ENCODE results near the gene RER1.

Gene RER1

DNA sequence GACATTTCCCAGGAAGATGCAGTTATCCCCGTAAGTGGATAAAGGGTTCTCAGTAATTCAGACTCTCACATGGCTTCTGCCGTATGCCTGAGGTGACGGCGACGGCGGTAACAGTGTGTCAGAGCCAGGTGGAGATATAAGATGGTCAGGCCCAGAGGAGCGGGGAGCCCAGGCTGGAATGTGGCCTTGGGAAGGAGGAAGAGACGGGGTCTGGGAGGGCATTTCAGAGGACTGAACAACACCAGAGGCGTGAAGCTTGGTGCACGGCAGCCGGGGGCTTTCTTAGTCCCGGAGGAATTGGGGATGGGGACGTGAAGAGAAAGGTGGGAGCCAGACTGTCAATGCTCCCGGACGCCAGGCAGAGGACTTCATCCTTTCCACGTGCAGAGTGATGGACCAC, 1.0 kb downstream of the RER1 start:
- no peak for FAIRE-seq

DNA sequence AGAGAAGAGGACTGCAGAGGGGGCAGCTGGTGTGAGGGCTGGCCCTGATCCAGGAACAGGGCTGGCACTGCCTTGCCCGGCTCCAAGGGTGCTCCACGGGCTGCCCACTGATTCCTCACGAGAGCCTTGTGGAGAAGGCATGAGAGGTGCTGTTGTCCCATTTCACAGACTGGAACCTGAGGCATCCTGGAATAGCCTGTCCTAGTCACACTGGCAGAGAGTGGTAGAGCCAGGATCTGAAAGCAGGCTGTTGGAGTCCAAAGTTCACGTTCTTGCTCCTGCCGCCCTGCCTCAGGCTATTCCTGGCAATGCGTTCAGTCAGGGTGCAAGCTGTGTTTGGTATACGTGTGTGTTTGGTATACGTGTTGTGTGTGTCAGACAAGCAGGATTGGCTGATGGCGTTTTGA, 1.8 kb downstream of the RER1 start:
- FAIRE-seq = no peak

DNA sequence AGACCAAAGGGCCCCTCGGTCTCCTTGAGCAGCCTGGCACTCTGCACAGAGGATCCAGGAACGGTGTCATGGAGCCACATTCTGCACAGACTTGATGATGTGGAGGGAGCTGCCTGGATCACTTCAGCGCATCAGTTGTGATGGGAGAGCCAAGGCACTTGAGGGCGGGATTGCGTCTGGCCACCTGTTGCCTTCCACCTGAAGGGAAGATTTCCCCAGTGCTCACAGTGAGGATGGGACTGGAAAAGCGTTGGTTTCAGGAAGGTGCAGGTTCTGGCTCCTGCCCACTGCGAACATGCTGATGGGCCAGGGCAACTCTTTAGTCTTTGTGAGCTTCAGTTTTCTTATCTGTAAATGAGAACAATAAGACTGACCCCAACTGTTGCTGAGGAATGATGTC, 2.6 kb downstream of the RER1 start:
- no peak for FAIRE-seq

DNA sequence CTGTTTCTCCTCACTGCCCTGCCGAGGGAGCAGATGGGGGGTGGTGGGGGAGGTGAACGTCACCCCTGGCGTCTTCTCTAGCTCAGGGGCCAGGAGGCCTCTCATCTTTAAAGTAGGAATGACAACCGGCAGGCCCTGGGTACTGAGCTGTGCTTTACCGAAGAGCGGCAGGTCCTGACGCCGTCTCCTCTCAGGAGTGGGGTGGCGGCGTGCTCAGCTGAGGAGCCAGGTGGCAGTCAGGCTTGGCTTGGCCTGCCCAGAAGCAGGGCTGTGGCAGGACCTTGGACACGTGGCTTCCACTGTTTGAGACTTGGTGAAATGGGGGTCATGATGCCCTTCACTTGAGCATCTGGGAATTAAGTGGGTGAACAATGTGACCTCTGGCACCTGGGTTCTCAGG, 3.1 kb downstream of the RER1 start:
- no peak for FAIRE-seq

DNA sequence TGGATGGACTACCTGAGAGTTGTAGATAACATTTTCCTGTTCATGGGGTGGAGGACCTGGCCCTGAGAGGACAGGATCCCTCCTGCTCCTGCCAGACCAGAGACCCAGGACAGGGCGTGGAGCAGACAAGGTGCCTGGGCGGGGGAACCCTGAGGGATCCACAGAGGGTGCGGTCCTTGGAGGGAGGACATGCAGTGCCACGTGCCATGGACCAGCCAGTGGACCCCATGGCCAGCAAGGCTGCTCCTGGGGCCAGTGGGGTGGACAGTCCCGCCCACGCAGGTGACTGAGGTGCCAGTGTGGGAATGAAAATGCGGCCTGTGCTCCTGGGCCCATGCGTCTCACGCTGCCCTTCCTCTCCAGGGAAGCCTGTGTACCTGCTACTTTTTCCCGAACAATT, 3.6 kb downstream of the RER1 start:
- no peak for FAIRE-seq

DNA sequence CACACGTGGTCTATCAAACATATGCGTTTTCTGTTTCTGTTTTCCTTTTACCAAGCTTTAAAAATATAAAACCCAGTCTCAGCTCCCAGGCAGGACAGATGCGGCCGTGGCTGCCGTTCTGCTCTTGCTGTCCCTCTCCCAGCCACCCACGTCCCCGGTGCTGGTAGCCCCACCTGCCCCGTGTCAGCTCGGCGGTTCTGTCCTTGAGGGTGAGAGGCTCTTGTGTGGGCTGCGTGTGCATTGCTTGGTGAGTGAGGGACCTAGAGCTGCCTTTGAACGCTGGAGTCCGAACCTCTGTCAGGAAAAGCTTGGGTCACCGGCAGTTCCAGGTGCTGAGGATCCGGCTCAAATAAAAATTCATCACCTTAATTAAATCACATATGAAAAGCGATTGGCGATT, 4.4 kb downstream of the RER1 start:
- no peak for FAIRE-seq

DNA sequence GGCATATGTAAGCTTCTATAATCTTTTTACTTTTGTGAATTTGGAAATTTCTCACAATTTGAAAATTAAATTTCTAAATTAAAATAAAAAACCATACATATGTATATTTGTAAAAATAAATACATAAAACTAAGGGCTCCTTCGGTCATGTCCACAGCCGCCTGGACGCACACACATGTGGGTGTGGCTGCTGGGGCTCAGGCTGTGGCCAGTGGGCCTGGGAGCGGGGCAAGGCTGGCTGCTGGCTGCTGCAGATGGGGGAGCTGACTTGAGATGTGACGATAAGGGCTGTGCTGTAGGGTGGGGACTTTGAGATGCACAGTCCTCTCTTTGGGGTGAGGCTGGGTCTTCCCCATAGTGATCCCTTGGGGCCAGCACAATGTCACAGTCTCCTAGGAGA, 4.8 kb downstream of the RER1 start:
- FAIRE-seq = no peak

DNA sequence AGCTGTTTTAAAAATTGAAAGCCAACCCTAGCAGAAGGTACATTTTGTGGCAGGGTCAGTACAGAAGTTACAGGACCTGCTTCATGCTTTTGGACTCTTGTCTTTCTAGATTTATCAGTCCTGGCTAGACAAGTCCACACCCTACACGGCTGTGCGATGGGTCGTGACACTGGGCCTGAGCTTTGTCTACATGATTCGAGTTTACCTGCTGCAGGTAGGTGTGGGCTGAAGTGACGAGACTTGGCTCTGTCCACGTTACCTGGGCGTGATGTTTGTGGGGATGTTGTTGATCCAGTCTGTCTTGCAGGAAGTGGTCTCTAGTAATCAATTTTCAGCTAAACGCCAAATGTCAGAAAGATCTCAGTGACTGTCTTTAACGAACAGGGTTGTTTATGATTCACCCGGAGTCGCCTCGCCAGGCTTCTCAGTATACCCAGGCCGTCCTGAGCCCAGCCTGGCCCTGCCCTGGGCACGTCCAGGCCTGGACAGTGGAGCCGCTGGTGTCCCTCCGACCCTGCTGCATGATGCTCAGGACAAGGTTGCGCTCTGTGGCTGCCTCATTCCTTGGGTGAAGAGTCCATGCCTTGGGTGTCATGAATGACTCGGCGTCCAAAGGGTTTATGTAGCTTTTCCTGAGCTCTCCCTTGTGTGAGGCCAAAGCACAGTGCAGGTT, 5.5 kb downstream of the RER1 start:
- no peak for FAIRE-seq

DNA sequence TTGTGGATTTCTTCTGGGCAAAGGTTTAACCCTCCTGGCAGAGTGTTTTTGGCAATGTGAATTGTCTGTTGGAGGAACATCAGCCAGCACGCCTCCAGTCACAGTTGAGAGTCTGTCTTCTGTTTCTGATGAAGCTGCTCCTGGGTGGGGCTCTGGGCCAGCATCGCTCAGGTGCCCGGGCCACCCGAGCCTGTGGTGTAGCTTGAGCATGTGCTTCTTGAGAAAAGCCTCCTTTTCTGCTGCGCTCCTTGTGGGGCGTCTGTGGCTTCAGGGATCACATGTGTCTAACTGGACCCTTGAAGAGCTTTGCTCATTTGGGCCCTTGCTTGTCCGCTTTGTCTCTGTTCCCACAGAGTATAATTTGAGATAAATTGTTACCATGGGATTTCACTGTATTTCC, 7.2 kb downstream of the RER1 start:
- FAIRE-seq = no peak

DNA sequence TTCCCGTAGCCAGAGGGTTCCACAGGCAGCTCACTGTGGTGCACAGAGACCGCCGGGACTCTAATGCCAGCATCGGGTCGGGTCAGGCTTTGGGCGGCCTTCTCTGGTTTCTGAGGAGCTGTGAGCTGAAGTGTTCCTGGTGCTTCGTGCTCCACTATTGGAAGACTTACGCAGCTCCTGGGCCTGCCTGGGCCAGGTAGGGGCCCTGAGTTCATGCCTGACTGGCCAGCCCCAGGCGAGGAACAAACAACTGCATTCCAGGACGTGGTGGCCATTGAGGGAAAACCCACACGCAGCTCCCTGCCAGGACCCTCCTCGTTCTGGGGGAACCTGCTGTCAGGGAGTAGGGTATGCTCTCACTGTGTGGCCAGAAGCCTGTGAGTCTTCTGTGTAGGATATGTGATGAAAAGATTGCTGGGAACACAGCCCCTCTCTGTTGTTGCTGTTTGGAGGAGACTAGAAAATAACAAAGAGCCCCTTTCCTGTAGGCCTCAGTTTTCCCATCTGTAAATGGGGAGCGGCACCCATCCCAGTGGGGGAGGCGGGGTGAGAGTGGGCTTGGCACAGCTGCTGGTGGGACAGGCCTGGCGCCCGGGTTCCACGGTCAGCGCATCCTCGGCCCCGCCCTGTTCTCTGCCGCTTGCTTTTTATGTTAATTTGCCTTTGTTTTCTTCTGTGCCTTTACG, 8.4 kb downstream of the RER1 start:
- no peak for FAIRE-seq

DNA sequence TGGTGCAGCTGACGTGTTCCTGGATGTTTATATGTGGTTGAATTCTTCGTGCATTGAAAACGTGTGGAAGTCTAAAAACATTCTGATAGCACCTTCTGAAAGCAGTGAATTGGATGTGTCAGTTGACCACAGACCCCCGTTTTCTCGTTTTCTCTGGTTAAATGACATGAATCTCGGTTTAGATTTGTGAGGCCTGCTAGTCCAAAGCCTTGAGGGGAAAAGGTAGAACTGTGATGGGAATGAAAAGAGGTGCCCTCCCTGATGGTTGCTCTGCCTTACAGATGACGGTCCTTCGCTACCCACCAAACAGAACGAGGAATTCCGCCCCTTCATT, 8.9 kb downstream of the RER1 start:
- FAIRE-seq = no peak

DNA sequence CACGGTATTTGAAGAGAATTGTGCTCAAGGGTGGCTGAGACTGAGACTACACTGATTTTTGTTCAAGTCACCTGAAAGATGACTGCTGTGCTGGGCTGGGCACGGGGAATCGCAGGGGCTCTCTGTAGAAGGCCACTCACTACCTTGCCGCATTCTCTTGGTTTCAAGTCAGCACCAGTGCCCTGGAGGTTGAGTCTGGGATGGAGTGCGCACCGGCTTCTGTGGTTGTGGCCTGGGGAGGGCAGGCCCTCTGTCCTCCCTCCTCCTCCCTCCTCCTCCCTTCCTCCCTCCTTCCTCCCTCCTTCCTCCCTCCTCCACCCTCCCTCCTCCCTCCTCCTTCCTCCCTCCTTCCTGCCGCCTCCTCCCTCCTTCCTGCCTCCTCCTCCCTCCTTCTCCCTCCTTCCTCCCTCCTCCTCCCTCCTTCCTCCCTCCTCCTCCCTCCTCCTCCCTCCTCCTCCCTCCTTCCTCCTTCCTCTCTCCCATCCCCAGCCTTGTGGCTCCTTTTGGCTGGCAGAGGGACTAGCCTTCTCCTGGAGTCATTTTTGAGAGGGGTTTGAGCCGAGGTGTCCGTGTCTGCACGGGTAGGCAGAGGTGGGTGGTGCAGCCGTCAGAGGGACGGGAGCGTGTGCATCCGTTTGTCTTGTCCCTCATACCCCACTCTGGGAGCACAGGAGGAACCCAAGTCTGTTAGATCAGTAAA, 9.5 kb downstream of the RER1 start:
- FAIRE-seq = no peak

DNA sequence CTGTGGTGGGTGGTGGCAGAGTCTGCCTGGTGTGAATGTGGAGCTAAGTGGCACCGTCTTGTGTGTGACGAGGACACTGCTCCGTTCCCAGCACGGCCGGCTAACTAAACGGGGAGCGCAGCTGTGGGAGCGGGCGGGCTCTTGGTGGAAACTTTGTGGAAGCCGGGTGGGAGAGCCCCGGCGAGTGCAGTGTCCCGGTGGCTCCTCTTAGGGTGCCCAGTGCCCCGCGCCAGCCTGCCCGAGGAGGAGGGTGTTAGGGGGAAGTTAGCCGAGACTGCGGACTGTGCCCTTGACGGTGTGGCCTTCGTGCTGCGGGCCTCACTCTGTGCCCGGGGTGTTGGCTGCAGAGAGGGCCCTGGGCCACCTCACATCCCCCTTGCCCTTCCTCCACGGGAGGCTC, 10.8 kb downstream of the RER1 start:
- FAIRE-seq = no peak

DNA sequence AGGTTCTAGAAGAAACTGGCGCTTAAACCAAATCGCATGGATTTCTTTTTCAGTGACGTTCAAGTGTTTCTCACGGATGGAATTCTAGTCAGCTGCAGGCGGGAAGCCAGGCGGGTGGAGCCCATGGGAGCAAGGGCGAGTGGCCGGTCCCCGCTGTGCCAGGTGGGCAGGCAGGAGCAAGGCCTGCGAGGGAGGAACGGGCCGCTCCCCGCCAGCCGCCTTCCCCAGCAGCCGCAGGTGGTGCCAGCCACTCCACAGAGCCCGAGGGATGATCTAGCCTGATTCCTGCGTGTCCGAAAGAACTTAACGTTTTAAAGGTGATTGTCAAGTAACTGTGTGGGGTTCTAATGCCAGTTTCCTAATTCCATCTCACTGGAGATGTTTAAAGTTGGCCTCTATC, 11.6 kb downstream of the RER1 start:
- no peak for FAIRE-seq

DNA sequence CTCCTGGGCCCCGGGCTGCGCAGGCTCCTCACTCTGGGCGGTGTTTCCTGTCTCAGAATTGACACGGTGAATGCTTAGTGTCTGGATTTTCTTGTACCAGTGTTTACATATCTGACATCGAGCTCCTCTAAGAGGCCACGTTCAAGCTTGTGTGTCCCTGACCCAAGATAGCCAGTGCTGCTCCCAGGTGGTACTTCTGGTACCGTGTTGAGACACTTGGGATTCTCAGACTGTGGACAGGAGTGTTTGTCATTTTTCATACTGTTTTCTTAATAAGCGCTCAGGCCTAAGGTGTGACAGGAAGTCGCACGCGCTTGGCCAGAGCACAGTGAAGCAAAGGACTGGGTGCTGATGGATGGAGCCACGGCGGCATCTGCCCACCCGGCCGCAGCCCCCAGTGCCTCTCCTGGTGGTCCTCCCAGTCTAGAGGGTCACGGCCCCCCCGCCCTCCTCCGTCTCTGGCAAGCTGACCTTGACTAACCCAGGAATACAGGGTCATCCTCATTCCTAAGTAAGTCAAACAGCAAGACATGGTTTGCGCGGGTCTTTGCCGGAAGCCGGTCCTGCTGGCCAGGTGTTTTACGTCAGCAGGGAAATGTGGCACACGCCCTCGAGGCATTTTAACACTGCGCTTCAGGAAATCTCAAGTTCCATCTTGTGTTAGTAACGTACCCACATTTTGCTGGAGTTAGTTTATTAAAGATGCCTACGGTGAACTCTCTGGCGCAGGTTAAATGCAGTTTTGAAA, 12.7 kb downstream of the RER1 start:
- no peak for FAIRE-seq

DNA sequence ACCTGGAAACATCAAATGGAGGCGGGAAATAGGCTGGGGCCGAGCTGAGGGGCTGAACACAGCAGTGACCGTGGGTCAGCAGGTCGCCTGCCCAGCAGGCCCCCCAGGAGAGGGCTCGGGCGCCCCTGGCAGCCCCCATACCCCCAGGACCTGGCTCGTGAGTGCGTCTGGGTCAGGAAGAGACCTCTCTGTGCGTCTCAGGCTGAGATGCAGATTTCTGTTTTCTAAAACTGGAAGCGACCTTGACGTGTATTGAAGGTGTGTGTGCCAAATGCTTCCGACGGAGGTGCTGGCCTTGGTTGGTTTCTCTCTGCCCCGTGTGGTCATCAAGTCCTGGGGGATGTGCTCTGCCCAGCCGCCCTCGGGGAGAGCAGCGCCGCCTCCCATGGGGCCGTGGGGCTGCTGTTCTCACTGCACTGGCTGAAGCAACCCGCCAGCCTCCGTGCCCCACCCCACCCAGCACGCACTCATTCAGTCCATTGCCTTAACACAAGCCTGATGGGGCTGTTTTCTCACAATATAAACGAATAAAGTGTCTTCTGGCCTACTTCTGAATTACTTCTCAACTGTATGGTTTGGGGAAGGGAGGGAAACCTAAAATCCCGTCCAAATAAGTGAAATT, 13.4 kb downstream of the RER1 start:
- FAIRE-seq = no peak

DNA sequence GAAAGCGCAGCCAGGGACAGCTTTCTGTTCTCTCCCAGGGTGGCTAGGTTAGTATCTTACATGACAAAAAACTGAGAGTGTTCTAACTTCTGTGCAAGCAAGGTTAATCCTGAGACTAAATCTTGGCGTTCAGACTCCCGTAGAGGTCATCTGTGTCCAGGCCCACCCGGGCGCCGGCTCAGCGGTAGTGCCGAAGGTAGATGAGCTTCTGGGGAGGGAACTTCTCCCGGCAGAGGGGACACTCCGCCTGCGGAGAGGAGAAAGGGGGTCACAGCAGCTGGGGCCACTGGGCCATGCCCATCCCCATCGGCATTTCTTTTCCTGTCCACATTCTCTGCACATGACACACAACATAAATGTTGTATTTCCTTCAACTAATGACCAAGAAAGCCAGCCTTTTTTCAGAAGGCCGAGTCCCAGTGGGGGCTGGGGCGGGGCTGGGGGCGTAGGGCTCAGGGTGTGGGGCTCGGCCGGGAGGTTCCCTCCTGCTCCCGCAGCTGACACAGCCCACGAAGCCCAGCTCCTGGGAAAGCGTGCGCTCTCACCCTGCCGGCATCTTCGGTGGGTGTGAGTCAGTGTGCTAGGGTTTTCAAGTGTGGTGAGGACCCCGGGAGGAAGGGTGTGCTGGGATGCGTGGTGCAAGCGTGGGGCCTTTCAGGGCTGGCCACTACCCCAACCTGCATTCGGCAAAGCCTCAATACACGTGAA, 14.1 kb downstream of the RER1 start:
- FAIRE-seq = no peak

DNA sequence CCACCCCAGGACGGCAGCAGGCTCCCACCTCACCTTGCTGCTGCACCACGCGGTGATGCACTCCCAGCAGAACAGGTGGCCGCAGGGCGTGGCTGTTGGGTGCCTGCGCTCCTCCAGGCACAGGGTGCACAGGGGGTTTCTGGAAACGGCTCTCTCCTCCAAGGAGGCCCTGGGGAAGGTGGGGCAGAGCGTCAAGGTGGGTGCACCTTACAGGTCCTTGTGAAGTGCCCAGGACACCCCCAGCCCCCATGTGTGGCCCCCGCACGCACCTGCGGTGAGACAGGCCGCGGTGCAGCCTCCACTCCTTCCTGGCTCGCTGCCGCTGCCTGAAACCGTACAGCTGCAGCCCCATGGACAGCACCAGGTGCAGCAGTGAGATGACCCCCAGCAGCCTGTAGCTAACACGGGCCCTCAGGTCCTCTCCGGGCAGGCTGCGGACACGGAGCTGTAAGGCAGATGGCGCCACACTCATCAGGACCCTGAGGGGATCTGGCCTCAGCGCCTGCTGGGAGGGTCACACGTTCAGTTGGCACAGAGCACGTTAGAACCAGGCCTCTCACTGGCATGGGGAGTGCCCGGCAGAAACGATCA, 14.9 kb downstream of the RER1 start:
- FAIRE-seq = no peak

DNA sequence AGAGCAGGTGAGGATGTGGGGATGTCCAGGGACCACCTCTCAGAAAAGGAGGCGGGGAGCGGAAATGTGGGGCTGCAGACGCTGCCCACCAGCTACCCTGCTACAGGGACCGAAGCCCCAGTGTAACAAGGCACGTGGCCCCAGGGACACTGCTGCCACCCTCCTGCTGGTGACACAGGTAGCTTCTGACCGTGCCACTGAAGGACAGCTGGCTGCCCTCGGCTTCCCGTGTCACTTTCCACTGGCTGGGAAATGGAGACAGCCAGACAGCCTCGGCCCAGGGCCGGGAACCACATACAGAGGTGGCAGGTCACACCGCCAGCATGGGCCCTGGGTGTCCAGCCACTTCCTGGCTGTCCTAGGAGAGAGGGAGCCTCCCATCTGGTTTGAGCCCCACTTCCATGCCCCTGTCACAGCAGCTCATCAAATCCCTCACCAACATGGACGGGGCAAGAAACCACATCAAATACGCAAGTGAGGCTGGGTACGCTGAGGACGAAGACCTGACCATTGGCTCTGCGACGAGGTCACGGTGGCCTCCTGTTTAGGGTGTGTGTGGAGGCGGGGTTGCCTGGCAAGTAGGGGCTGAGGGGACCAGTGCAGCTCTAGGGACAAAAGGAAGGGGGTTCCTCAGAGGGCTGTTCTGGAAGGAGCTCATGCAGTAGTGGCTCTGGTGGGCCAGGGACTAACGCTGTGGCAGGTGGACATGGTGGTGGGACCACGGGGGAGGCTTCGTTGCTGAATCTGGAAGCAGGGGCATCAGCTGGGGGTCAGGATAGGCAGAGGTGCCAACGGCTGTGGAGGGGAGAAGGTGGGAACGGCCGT, 15.7 kb downstream of the RER1 start:
- no peak for FAIRE-seq

DNA sequence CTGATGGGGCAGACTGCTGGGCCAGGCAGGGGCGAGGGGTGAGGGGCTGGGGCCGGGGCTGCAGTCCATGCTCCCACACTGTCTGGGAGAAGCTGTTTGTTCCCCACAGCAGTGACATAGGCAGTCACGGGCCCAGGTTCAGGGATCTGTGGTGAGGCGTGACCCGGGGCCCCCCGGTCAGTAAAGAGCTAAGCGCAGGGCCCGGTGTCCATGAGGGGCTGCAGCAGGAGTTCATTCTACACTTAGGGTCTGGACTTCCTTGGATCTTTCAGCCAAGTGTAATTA, 16.3 kb downstream of the RER1 start:
- FAIRE-seq = no peak

DNA sequence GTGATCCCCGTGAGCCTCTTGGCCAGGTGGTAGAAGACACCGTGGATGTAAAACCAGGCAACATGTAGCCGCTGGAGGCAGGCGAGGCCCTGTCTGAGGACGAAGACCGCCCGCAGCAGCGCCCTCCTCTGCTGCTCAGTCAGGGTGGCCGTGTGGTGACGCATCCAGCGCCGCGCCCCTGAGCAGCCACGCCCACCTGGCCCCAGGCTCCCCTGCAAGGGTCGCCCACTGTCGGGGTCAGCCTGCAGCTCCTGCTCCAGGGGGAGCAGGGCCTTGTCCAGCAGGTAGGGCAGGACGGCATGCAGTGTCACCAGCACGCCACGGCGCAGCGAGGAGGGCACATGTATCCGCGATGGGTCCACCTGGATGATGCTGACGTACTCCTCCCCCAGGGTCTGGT, 16.8 kb downstream of the RER1 start:
- no peak for FAIRE-seq

DNA sequence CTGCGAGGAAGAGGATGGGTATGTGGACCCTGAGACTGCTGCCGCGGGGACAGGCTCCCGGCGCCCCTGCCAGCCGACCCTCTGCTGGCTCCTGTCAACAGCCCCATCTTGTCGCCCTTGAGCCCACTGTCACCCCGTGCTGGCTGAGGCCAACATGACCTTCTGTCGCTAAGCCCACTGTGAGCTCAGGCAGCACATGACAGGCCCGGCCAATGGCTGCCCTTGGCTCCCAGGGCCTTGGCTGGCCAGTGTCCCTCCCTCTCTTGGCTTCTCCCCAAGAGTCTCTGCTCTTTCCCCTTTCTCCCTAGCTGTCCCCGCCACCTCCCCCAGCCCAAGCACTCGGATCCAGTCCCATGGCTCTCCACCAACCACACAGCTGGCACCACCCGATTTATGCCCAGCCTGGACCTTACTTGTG, 17.2 kb downstream of the RER1 start:
- FAIRE-seq = no peak
